Activated T-cell treated with anti-CD3 and anti-CD28 coated beads for 24 hours (primary cell): ENCODE measurements around the gene AK9.
"Not testable (repeated sequence)": the region's sequence is repeated elsewhere in the genome, so short reads cannot be mapped to it uniquely, and the experiment has no call there.

Experiments
- DNase-seq: peaks from one replicate; pipeline ENCODE4 v3.0.0-alpha.2; 2020; ENCODE audit warnings: low read depth

AK9 gene

DNA sequence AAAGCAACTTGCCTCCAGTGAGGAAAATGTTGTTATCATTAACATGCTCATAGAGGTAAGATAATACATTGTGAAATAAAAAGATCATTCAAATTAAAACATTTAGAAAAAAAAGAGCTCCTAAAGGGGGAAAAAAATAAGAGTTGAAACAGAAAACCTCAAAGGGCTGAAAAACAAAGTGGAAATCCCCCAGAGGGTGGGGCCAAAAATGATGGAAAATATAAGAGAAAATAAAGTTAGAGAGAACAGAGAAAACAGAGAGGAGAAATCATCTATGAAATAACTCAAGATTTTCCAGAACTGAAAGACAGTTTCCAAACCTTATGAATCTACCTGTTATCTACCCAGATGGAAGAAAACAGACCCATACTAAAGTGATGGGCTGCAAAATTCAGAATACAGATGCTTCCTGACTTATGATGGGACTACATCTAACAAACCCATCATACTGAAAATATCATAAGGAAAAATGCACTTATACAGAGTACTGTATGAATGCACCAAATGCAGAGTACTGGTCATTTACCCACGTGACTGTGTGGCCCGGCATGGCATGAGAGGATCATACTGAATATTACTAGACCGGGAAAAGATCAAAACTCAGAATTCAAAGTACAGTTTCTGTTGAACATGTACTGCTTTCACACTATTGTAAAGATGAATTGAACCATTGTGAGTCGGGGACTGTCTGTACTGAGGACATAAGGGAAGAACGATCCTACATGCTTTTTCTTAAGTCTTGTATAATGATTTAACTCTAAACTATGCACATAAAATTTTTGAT lies 212.0 kb downstream of the AK9 start:
- no peak for DNase-seq

GRCh38 chr6:109478222-109478805 lies 212.7 kb downstream of the AK9 start:
- no peak for DNase-seq

GRCh38 chr6:109477725-109478124 lies 213.3 kb downstream of the AK9 start:
- DNase-seq: no peak

- no peak for DNase-seq
These were observed 213.8 kb downstream of the AK9 start for GRCh38 chr6:109477184-109477583.

GRCh38 chr6:109475625-109476024 lies 215.4 kb downstream of the AK9 start:
- no peak for DNase-seq

DNA sequence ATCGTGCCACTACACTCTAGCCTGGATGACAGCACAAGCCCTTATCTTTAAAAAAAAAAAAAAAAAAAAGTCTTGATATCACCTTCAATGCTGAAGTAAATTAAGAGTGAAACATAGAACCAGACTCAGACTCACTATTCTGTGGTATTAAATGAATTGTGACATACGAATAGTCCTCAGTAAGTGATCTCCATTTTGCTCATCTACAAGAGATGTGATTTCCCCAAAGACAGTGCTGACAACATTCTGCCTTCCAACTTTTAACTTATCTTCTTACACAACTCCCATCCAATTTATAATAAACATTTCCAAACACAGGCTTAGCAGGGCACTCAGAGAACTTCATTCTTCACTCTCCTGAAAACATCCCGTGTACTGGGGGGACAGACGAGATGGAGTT lies 216.0 kb downstream of the AK9 start:
- no peak for DNase-seq

DNA sequence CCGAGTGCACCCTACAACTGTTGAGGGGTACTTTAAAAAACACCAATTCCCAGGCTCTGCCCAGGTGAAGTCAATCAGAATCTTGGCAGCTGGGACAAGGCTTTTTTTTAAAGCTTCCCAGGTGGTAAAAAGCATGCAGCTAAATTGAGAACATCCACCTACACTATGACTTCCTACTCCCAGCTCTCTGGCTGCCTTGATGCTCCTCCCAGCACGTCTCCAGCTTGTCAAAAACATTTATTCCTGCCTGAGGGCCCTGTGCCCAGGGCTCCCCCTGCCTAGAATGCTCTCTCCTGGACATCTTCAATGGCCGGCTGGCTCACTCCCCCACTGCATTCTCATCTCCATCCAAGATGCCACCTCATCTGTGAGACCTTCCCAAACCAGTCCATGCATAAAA lies 217.9 kb downstream of the AK9 start:
- DNase-seq: no peak

GRCh38 chr6:109472132-109472995 lies 218.6 kb downstream of the AK9 start:
- DNase-seq: no peak

GRCh38 chr6:109471105-109471810 lies 219.7 kb downstream of the AK9 start:
- DNase-seq: no peak

DNA sequence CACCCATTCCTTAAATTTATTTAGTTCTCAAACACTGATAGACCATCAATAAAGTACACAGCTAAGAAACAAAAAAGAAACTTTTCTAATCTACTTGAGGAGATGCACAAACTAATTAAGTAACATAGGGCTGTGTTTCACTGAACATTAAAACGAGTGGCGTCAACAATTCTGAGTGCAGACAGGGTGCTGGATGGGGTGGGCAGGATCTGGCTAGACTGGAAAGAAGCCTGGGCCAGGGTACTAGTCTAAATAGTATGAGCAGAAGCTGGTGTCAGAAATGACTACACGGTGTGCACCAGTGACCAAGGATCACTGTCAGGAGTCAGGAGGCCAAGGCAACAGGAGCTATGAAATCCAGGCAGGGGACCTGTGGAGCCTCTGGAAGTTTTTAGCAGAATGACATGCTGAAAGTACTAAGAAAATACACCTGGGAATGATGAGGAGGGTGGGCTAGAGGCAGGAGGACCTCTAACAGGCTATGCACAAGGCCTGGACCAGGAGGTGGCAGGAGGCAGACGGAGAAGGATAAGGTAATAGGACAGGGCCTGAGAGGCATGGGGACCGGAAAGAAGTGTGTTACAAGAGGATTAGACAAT lies 221.3 kb downstream of the AK9 start:
- DNase-seq: no peak

- no peak for DNase-seq
These were observed 223.3 kb downstream of the AK9 start for GRCh38 chr6:109467696-109468095.

- no peak for DNase-seq
These were observed 224.6 kb downstream of the AK9 start for GRCh38 chr6:109466212-109466923.

DNA sequence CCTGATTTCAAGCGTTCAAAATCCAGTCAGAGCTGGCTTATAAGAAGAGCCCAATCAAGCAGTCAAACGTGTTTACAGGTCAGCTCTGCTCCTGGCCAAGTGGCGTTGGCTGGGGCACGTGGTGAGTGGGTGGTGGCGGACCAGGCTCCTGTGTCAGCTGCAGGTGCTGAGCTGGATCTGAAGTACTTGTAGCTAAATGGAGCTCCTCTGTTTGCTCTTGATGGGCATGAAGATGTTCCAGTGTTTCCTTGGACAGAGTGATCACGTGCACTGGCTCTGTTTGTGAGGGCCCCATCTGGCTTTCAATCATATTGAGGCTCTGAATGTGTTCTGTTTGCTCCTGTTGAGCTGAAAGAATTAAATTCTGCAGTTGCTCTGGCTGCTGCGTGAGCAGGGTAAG lies 225.2 kb downstream of the AK9 start:
- no peak for DNase-seq

GRCh38 chr6:109461733-109462526 lies 229.1 kb downstream of the AK9 start:
- DNase-seq: no peak

DNA sequence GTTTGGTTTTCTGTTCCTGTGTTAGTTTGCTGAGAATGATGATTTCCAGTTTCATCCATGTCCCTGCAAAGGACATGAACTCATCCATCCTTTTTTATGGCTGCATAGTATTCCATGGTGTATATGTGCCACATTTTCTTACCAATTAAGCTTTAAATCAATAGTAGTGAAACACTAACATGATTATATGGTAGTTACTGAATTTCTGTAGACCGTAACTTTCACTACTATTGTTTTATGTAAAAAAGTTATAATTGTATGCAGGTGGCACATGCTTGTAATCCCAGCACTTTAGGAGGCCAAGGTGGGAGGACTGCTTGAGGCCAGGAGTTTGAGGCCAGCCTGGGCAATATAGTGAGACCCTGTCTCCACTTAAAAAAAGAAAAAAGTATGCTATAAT lies 229.8 kb downstream of the AK9 start:
- DNase-seq: not testable (repeated sequence)

- no peak for DNase-seq
These were observed 230.7 kb downstream of the AK9 start for GRCh38 chr6:109460161-109460829.

DNA sequence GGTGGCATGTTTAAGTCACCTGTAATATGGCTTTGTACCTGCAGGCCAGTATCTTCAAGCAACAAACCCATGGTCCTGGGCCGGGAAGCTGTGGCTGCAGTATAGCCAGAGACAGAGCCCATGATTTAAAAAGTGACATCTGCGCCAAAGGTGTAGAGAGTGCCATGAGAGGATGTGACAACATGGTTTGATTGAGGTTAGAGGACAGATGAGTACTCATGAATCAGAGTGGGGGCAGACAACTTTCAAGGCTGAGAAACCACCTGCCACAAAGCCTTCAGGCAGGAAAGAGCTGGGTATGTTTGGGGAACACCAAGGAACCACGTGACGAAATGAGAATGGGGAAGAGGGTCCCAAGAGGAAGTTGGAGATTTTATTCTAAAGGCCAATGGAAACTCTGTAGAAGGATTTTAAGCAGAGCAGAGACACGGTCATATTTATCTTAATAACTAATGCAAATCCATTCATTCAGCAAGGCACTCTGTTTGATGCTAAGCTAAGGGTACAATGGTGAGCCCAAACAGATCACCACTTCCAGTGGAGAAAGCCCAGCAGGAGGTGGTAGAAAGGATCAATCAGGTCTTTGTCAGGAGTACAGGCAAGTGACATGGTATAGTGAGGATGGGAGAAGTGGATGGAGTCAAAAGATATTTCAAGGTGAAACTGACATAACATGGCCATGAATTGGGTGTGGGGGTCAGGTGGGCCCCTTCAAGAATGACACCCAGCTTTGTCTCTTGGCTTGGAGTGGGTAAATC lies 232.0 kb downstream of the AK9 start:
- DNase-seq: no peak

GRCh38 chr6:109457562-109457996 lies 233.4 kb downstream of the AK9 start:
- no peak for DNase-seq
